Cardiac atrium fibroblast (primary cell): Measurements from ENCODE around the gene EDEM1. TPM values are rescaled to one million over a fixed set of nuclear protein-coding genes. Genes with fewer than 3 reads are reported as not detected.

Experiments
- total RNA-seq: library from RNA; depleted of rRNA; stranded (reverse); fragments of >200 nt; gene quantifications from 2 replicates; pipeline ENCODE4 v1.2.3, GENCODE V29; 2015

Gene EDEM1
- total RNA-seq: 19.1 and 25.3 TPM in 2 replicates

GRCh38 chr3:5187156-5187919 is at the start of gene EDEM1:
Gene EDEM1 (plus strand): TSS chr3:5187707. CDS start chr3:5187806, 99 bp downstream.

Other genes starting within 250 kb of the EDEM1 start
- gene BHLHE40, start 208.3 kb upstream of the EDEM1 start, total RNA-seq: 30.5 and 33.9 TPM in 2 replicates
- 31.2 and 35.8 TPM in 2 replicates for gene ARL8B, start 65.4 kb upstream of the EDEM1 start, total RNA-seq